ENCODE results near the gene ADAMTS18. TPM values are rescaled to one million over a fixed set of nuclear protein-coding genes. Genes with fewer than 3 reads are reported as not detected.

The ADAMTS18 gene
- total RNA-seq, 5 donors from 2014 or later (not counting 1 experiment from before 2014, with no cell fraction given): not detected

- H3K4me3 Mint-ChIP-seq: no peak overlapping the region
- ChIA-PET CTCF (no interaction called here), POLR2A (no interaction called here)
- H3K4me1 Mint-ChIP-seq: no peaks in the 10 kb centered on the region
- Histone ChIP-seq H3K9me3 (no peaks in the 10 kb centered on the region), H3K4me3 (ENCODE audit: control insufficient read depth in 1 of 2, extremely low read depth in 1 of 2, low read length in 1 of 2) (no peak overlapping the region), H3K27me3 (replicated peaks in 1 of 2; ENCODE audit: control insufficient read depth in 2 of 2, extremely low read depth in 1 of 2, insufficient read depth in 2 of 2, low read length in 1 of 2) (no peaks in the 10 kb centered on the region), H3K36me3 (ENCODE audit: control insufficient read depth in 2 of 2, extremely low read depth in 1 of 2, insufficient read depth in 1 of 2, low read length in 1 of 2) (no peaks in the 10 kb centered on the region), H3K27ac (ENCODE audit: low read length) (no peak overlapping the region), H3K4me1 (ENCODE audit: control insufficient read depth in 1 of 2, extremely low read depth in 1 of 2, insufficient read depth in 2 of 2, low read length in 2 of 2) (no peaks in the 10 kb centered on the region)
- H3K27ac Mint-ChIP-seq: no peak overlapping the region
- no peaks in the 10 kb centered on the region for H3K9me3 Mint-ChIP-seq
- WGBS (ENCODE audit: insufficient coverage): 89% methylated on average over 2 of the region's 2 CpGs
- H3K36me3 Mint-ChIP-seq: no peaks in the 10 kb centered on the region
- peaks cover 8 to 10% of the 10 kb centered on the region in 2 donors for H3K27me3 Mint-ChIP-seq
- ATAC-seq (replicated peaks in 1 of 4): no peak
- no peak for DNase-seq
Measured at GRCh38 chr16:77317059-77317458, 117.8 kb downstream of the ADAMTS18 start.

DNA sequence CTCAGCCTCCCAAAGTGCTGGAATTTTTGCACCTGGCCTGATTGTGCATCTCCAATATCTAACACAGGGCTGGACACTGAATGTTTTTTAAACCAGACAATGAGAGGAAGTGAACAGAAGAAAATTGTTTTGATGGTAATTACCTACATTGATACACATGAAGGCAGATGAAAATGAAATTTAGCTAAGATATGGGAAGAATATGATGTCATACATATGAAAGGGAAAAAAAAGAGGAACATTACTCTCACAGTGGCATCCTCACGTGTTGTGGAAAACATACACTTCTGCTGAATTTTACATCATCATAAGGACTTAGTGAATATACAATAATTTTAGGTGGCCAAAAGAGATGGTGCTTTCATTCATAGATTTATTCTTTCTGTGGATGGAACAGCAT lies 124.0 kb downstream of the ADAMTS18 start:
- ChIA-PET CTCF (no interaction called here), POLR2A (no interaction called here)
- H3K9me3 Mint-ChIP-seq: no peaks in the 10 kb centered on the region
- no peak overlapping the region for H3K27ac Mint-ChIP-seq
- H3K4me3 Mint-ChIP-seq: no peak overlapping the region
- DNase-seq (no peak), ATAC-seq (replicated peaks in 1 of 4) (no peak)
- no peak overlapping the region for H3K27ac ChIP-seq (ENCODE audit: low read length)
- H3K36me3 ChIP-seq (ENCODE audit: control insufficient read depth in 2 of 2, extremely low read depth in 1 of 2, insufficient read depth in 1 of 2, low read length in 1 of 2): no peaks in the 10 kb centered on the region
- no peaks in the 10 kb centered on the region for H3K27me3 Mint-ChIP-seq
- no peaks in the 10 kb centered on the region for H3K4me1 Mint-ChIP-seq
- H3K4me3 ChIP-seq (ENCODE audit: control insufficient read depth in 1 of 2, extremely low read depth in 1 of 2, low read length in 1 of 2): no peak overlapping the region
- WGBS (ENCODE audit: insufficient coverage): no CpG with 5 or more reads among the region's 1 CpG
- peaks cover 0 to 12% of the 10 kb centered on the region in 2 experiments for H3K4me1 ChIP-seq (ENCODE audit: control insufficient read depth in 1 of 2, extremely low read depth in 1 of 2, insufficient read depth in 2 of 2, low read length in 2 of 2)
- no peaks in the 10 kb centered on the region for H3K9me3 ChIP-seq
- peaks cover 0 to 2% of the 10 kb centered on the region in 2 experiments for H3K27me3 ChIP-seq (replicated peaks in 1 of 2; ENCODE audit: control insufficient read depth in 2 of 2, extremely low read depth in 1 of 2, insufficient read depth in 2 of 2, low read length in 1 of 2)
- no peaks in the 10 kb centered on the region for H3K36me3 Mint-ChIP-seq

DNA sequence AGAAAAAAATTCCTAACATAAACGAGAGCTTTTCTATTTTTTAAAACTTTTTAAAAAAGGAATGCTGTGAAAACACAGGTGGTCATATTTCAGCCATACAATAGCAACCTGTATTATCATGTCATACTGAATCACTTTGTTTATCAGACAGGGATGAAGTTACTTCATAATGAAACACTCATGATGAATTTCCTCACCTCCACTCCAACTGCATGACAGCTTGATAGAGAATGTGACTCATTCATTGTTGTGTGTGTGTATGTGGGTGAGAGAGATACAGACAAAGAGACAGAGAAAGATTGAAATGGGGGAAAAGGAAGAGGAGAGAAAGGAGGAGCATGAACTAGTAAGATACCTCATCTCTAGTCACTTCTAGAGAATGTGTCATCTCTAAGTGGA lies 126.7 kb downstream of the ADAMTS18 start:
- Histone ChIP-seq H3K9me3 (no peaks in the 10 kb centered on the region), H3K4me3 (ENCODE audit: control insufficient read depth in 1 of 2, extremely low read depth in 1 of 2, low read length in 1 of 2) (no peak overlapping the region), H3K27me3 (replicated peaks in 1 of 2; ENCODE audit: control insufficient read depth in 2 of 2, extremely low read depth in 1 of 2, insufficient read depth in 2 of 2, low read length in 1 of 2) (peaks cover 0 to 2% of the 10 kb centered on the region in 2 experiments), H3K27ac (ENCODE audit: low read length) (no peak overlapping the region), H3K36me3 (ENCODE audit: control insufficient read depth in 2 of 2, extremely low read depth in 1 of 2, insufficient read depth in 1 of 2, low read length in 1 of 2) (no peaks in the 10 kb centered on the region), H3K4me1 (ENCODE audit: control insufficient read depth in 1 of 2, extremely low read depth in 1 of 2, insufficient read depth in 2 of 2, low read length in 2 of 2) (peaks cover 0 to 14% of the 10 kb centered on the region in 2 experiments)
- ChIA-PET POLR2A (no interaction called here), CTCF (no interaction called here)
- H3K9me3 Mint-ChIP-seq: no peaks in the 10 kb centered on the region
- H3K27me3 Mint-ChIP-seq: peaks cover under 1 to 3% of the 10 kb centered on the region in 2 donors
- H3K4me1 Mint-ChIP-seq: no peaks in the 10 kb centered on the region
- no peak overlapping the region for H3K27ac Mint-ChIP-seq
- H3K36me3 Mint-ChIP-seq: no peaks in the 10 kb centered on the region
- no CpG with 5 or more reads among the region's 1 CpG for WGBS (ENCODE audit: insufficient coverage)
- no peak for ATAC-seq (replicated peaks in 1 of 4)
- H3K4me3 Mint-ChIP-seq: no peak overlapping the region
- no peak for DNase-seq

GRCh38 chr16:77307426-77308162 lies 127.2 kb downstream of the ADAMTS18 start:
- peaks cover 0 to 17% of the 10 kb centered on the region in 2 experiments for H3K4me1 ChIP-seq (ENCODE audit: control insufficient read depth in 1 of 2, extremely low read depth in 1 of 2, insufficient read depth in 2 of 2, low read length in 2 of 2)
- DNase-seq (no peak), ATAC-seq (replicated peaks in 1 of 4) (no peak)
- no peaks in the 10 kb centered on the region for H3K36me3 ChIP-seq (ENCODE audit: control insufficient read depth in 2 of 2, extremely low read depth in 1 of 2, insufficient read depth in 1 of 2, low read length in 1 of 2)
- no peaks in the 10 kb centered on the region for H3K4me1 Mint-ChIP-seq
- no peak overlapping the region for H3K27ac ChIP-seq (ENCODE audit: low read length)
- no peaks in the 10 kb centered on the region for H3K36me3 Mint-ChIP-seq
- peaks cover 3 to 7% of the 10 kb centered on the region in 2 donors for H3K27me3 Mint-ChIP-seq
- H3K9me3 Mint-ChIP-seq: peaks cover 0 to 3% (median 0%) of the 10 kb centered on the region in 3 donors
- 69% methylated on average over 5 of the region's 8 CpGs for WGBS (ENCODE audit: insufficient coverage)
- no peak overlapping the region for H3K4me3 Mint-ChIP-seq
- CTCF ChIA-PET: no interaction called here
- no peak overlapping the region for H3K27ac Mint-ChIP-seq
- POLR2A ChIA-PET: no interaction called here
- H3K4me3 ChIP-seq (ENCODE audit: control insufficient read depth in 1 of 2, extremely low read depth in 1 of 2, low read length in 1 of 2): no peak overlapping the region
- H3K9me3 ChIP-seq: no peaks in the 10 kb centered on the region
- H3K27me3 ChIP-seq (replicated peaks in 1 of 2; ENCODE audit: control insufficient read depth in 2 of 2, extremely low read depth in 1 of 2, insufficient read depth in 2 of 2, low read length in 1 of 2): peaks cover 0 to 2% of the 10 kb centered on the region in 2 experiments

DNA sequence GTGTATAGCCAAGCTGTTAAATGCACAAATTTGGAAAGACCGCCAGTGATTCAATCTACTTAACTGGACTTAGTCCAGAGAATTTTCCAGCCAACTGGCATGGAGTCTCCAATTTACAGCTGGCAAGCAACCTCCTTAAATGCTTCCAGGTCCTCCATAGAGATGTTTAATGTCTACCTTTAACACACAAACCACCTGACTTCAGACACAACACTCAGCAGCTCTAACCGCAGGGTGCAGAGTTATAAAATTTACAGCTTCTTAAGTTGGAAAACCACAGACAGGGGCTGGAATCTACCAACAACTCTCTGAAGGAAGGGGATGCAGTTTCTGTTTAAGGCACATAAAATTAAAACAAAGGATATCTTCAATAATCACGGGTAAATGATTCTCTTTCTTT lies 128.8 kb downstream of the ADAMTS18 start:
- DNase-seq: no peak
- H3K27me3 ChIP-seq (replicated peaks in 1 of 2; ENCODE audit: control insufficient read depth in 2 of 2, extremely low read depth in 1 of 2, insufficient read depth in 2 of 2, low read length in 1 of 2): peaks cover 0 to 2% of the 10 kb centered on the region in 2 experiments
- Mint-ChIP-seq H3K27ac (no peak overlapping the region), H3K9me3 (peaks cover 0 to 3% (median 0%) of the 10 kb centered on the region in 3 donors), H3K4me1 (no peaks in the 10 kb centered on the region), H3K4me3 (no peak overlapping the region), H3K36me3 (no peaks in the 10 kb centered on the region), H3K27me3 (peaks cover 3 to 7% of the 10 kb centered on the region in 2 donors)
- H3K27ac ChIP-seq (ENCODE audit: low read length): no peak overlapping the region
- H3K4me3 ChIP-seq (ENCODE audit: control insufficient read depth in 1 of 2, extremely low read depth in 1 of 2, low read length in 1 of 2): no peak overlapping the region
- POLR2A ChIA-PET: no interaction called here
- CTCF ChIA-PET: no interaction called here
- peaks cover 0 to 21% of the 10 kb centered on the region in 2 experiments for H3K4me1 ChIP-seq (ENCODE audit: control insufficient read depth in 1 of 2, extremely low read depth in 1 of 2, insufficient read depth in 2 of 2, low read length in 2 of 2)
- ATAC-seq (replicated peaks in 1 of 4): no peak
- H3K36me3 ChIP-seq (ENCODE audit: control insufficient read depth in 2 of 2, extremely low read depth in 1 of 2, insufficient read depth in 1 of 2, low read length in 1 of 2): no peaks in the 10 kb centered on the region
- 100% methylated on average over 1 of the region's 3 CpGs for WGBS (ENCODE audit: insufficient coverage)
- H3K9me3 ChIP-seq: no peaks in the 10 kb centered on the region

DNA sequence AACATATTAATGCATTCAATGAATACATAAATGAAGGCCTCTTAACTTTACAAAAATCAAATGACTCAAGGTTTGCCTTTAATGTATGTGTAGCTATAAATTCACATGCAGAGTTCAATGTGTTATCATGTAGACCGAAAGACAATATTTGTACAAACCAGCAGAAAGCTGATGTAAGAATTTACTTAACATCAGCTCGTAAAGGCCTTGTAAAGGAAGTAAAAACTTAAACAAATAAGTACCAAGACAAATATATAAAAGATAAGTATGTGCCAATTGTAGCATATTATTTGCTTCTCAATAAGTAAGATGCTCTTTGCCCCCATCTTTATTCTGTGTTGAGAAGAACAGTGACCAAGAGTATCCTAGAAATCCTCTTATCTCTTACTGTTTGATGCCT lies 130.0 kb downstream of the ADAMTS18 start:
- Histone ChIP-seq H3K4me3 (ENCODE audit: control insufficient read depth in 1 of 2, extremely low read depth in 1 of 2, low read length in 1 of 2) (no peak overlapping the region), H3K9me3 (no peaks in the 10 kb centered on the region), H3K36me3 (ENCODE audit: control insufficient read depth in 2 of 2, extremely low read depth in 1 of 2, insufficient read depth in 1 of 2, low read length in 1 of 2) (no peaks in the 10 kb centered on the region), H3K27ac (ENCODE audit: low read length) (no peak overlapping the region), H3K4me1 (ENCODE audit: control insufficient read depth in 1 of 2, extremely low read depth in 1 of 2, insufficient read depth in 2 of 2, low read length in 2 of 2) (peaks cover 0 to 21% of the 10 kb centered on the region in 2 experiments), H3K27me3 (replicated peaks in 1 of 2; ENCODE audit: control insufficient read depth in 2 of 2, extremely low read depth in 1 of 2, insufficient read depth in 2 of 2, low read length in 1 of 2) (no peaks in the 10 kb centered on the region)
- no peak overlapping the region for H3K4me3 Mint-ChIP-seq
- ATAC-seq (replicated peaks in 1 of 4) (no peak), DNase-seq (no peak)
- WGBS (ENCODE audit: insufficient coverage): no CpG with 5 or more reads among the region's 2 CpGs
- H3K36me3 Mint-ChIP-seq: no peaks in the 10 kb centered on the region
- POLR2A ChIA-PET: no interaction called here
- H3K9me3 Mint-ChIP-seq: peaks cover 0 to 3% (median 0%) of the 10 kb centered on the region in 3 donors
- CTCF ChIA-PET: no interaction called here
- no peaks in the 10 kb centered on the region for H3K4me1 Mint-ChIP-seq
- H3K27me3 Mint-ChIP-seq: peaks cover 3 to 7% of the 10 kb centered on the region in 2 donors
- H3K27ac Mint-ChIP-seq: no peak overlapping the region

Measured in T-cell (primary cell).